K562 (cell line): Measurements from ENCODE around the gene DTX3. TPM values are rescaled to one million over a fixed set of nuclear protein-coding genes. Genes with fewer than 3 reads are reported as not detected.
A peak's percentile ranks its signal among the peaks of the same experiment; 100 is the strongest.

ENCODE experiments used
- ATF1 ChIP-seq, 2 experiments: fragments of 450-650 bp in 1 of 2; IDR thresholded peaks; 2 replicates each; pipeline ENCODE4 v1.6.1; 2016; ENCODE audit warnings: missing compliant biosample characterization in 1 of 2, missing genetic modification characterization in 1 of 2
- C11orf30 ChIP-seq: fragments of 450-650 bp; IDR thresholded peaks from 2 replicates; pipeline ENCODE4 v1.6.1; 2016; ENCODE audit warnings: low read depth, mild to moderate bottlenecking
- CREB1 ChIP-seq, 2 experiments: sonication (generic) in 1 of 2; formaldehyde crosslinking in 1 of 2; IDR thresholded peaks; 2 replicates each; pipeline versions ENCODE4 v1.6.1 to v1.8.0; 2012 to 2022; ENCODE audit warnings: inconsistent platforms in 1 of 2, mild to moderate bottlenecking in 1 of 2, missing genetic modification reagents in 1 of 2, moderate library complexity in 1 of 2
- CXXC5 ChIP-seq: fragments of 250-450 bp; sonication (Bioruptor Pico); IDR thresholded peaks from 2 replicates; pipeline ENCODE4 v1.8.0; 2022; ENCODE audit warnings: inconsistent platforms, mild to moderate bottlenecking, moderate library complexity
- FOS ChIP-seq: IDR thresholded peaks from 3 replicates; pipeline ENCODE4 v1.6.1; 2011; ENCODE audit not compliant: insufficient read length; ENCODE audit errors: extremely low read depth
- MNT ChIP-seq, 2 experiments: fragments of 450-650 bp; conservative IDR thresholded peaks; 2 replicates each; pipeline ENCODE4 v1.6.1; 2017; ENCODE audit warnings: mild to moderate bottlenecking in 2 of 2, moderate library complexity in 2 of 2
- PKNOX1 ChIP-seq: fragments of 450-650 bp; IDR thresholded peaks from 2 replicates; pipeline ENCODE4 v1.6.1; 2016
- RAD51 ChIP-seq: fragments of 450-650 bp; IDR thresholded peaks from 2 replicates; pipeline ENCODE4 v1.7.1; 2016; ENCODE audit warnings: low read depth, mild to moderate bottlenecking, borderline replicate concordance
- polyA plus RNA-seq, 8 experiments: library from polyadenylated mRNA; depleted of rRNA in 4 of 8; stranded (reverse) in 5 of 8; unstranded in 3 of 8; fragments of >200 nt; fragmentation: Nextera tagmentation in 2 of 8; fragmentation: Illumina TruSeq in 1 of 8; extraction: Ambion mirVana in 2 of 8; extraction: Trizol in 1 of 8; gene quantifications; 2 replicates each; pipeline versions ENCODE4 v1.2.1 to v1.2.3, GENCODE V29; 2011 to 2014; ENCODE audit warnings: inconsistent platforms in 1 of 8, missing spikeins in 1 of 8
- total RNA-seq, 7 experiments: library from RNA; depleted of rRNA in 6 of 7; stranded (reverse); fragments of >200 nt in 6 of 7; fragmentation: Illumina TruSeq in 2 of 7; extraction: Trizol in 2 of 7; gene quantifications; 2 replicates each; pipeline versions ENCODE4 v1.2.1 to v1.2.3, GENCODE V29; 2011 to 2021; ENCODE audit warnings: low replicate concordance in 1 of 7

DTX3 gene
- total and polyA plus RNA-seq, 9 of the 15 experiments (the other 6 are each of a cell fraction or from before 2014, with no cell fraction given), result 0.03 to 0.09 (median 0.06) TPM; not detected in 6

GRCh38 chr12:57614178-57614947 lies 9.7 kb downstream of the DTX3 start (continued):
- TF ChIP-seq PKNOX1 (peak; percentile 97), RAD51 (peak; percentile 81), FOS (peak; percentile 62), ATF1 (CRISPR knock-in tag; IDR thresholded peaks at IDR 0.05) (no peak), ATF1 (tag; IDR thresholded peaks at IDR 0.05) (peak; percentile 70), C11orf30 (peak; percentile 64; the same call in 1 of the 2 replicates), MNT (conservative IDR thresholded peaks at IDR 0.05) (0 out of 4 replicates have a peak, but pooled peaks of 1 of the 2 experiments have one; percentile 30), CXXC5 (CRISPR knock-in tag) (peak; percentile 86), CREB1 (IDR thresholded peaks at IDR 0.05) (no peak), CREB1 (CRISPR knock-in tag; IDR thresholded peaks at IDR 0.05) (peak; percentile 28; the same call in 1 of the 2 replicates)
